ENCODE data around the gene TNFRSF8.
"Not testable (repeated sequence)": the region's sequence is repeated elsewhere in the genome, so short reads cannot be mapped to it uniquely, and the experiment has no call there.

The TNFRSF8 gene

DNA sequence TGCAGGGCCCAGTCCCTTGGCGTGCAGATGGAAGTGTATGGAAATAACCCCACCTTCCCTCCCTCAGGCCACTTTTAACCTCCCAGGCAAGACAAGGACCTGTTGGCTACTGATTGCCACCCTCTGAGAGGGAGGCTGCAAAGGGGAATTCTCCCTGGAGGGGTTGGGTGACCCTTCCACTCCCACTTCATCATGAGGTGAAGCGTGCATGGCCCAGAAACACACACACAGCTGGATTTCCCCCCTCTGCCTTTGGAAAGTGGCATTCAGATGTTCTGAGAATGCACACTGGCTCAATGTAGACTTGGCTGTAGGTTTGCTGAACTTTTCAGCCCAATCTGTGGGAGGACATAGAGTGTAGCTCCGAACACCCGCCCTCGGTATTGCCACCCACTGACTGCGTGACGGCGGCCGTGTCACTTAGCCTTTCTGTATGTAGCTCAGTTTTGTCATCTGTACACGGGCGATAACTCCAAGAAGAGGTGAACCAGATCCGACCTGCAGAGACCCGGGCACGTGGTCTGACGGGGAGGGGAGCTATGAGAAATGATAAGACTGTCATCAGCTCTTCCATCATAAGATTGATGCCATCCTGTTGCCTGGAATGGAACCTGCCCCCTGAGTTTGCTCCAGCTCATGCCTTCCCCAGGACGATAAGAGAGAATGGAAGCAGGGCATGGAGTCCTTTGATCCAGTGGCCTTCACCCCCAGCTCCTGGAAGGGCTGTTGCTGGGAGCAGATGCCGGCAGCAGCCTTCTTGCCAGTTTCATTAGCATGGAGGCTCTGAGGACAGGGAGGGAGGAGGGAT is 24.5 kb upstream of the TNFRSF8 start:
- DNase-seq (ENCODE audit: low spot score) = no peak

DNA sequence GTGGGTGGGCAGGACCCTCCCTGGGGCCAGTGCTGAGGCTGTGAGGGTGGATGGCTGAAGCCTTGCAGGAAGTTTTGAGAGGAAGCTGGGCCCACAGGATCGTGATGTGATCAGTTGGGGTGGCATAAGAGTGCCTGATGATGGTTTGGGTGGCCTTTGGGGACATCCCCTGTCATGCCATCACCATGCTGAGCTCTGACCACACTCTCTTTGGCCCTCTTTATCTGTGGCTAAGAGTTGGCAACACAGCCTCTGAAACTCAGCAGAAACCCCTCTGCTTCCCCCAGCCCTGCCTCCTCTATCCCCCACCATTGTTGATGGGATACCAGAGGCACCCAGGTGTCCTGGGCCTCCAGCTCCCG is 24.0 kb upstream of the TNFRSF8 start:
- no peak for DNase-seq (ENCODE audit: low spot score)

DNA sequence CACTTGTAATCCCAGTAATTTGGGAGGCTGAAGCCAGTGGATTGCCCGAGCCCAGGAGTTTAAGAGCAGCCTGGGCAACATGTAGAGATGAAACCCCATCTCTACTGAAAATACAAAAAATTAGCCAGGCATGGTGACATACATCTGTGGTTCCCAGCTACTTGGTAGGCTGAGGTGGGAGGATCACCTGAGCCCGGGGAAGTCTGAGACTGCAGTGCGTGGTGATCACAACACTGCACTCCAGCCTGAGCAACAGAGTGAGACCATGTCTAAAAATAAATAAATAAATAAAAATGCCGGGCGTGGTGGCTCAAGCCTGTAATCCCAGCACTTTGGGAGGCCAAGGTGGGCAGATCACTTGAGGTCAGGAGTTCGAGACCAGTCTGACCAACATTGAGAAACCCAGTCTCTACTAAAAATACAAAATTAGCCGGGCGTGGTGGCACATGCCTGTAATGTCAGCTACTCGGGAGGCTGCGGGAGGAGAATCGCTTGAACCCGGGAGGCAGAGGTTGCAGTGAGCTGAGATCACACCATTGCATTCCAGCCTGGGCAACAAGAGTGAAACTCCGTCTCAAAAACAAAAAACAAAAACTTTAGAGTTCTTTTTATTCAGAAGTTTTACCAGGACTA is 23.2 kb upstream of the TNFRSF8 start:
- DNase-seq (ENCODE audit: low spot score) = not testable (repeated sequence)

DNA sequence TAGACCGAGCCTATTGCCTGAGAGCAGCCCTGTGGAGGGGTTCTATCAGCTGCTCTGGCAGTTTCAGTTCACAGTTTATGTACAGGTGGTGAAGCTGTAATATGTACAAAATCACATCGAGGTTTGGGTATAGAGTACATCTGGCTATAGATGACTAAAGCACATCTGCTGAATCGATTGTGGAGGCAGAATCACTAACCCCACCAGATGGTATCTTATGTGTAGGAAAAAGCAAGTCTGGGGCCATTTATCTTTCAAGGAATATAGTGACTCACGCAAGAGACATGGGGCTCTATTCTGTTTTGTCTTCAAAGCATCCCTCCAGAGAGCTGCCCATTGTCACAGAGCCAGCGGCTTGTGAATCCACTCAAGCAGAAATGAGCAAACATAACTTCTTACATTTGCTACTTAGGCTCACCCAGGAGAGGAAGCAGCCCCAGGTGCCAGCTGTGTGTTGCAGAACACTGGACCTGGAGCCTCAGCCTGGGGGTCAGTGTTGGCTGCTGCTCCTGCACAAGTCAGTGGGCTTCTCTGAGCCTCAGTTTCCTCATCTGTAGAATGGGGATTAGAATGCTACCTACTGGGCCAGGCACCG is 22.5 kb upstream of the TNFRSF8 start:
- no peak for DNase-seq (ENCODE audit: low spot score)

GRCh38 chr1:12044187-12044877 is 18.8 kb upstream of the TNFRSF8 start:
- DNase-seq (ENCODE audit: low spot score) = not testable (repeated sequence)

DNA sequence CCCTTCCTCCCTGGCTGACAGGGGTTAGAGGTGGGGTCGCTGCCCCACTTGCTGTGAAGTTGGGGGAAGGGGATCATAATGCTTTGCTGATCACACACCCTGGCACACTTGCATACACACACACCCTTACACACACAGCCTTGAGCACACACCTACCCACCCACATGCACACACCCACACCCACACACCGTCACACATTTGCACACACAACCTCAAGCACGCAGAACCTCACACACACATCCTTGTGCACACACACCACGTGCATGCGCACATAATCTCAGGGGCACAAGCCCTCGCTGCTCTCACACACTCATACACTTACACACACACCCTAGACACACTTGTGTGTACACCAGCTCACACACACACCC is 16.4 kb upstream of the TNFRSF8 start:
- DNase-seq (ENCODE audit: low spot score) = no peak

DNA sequence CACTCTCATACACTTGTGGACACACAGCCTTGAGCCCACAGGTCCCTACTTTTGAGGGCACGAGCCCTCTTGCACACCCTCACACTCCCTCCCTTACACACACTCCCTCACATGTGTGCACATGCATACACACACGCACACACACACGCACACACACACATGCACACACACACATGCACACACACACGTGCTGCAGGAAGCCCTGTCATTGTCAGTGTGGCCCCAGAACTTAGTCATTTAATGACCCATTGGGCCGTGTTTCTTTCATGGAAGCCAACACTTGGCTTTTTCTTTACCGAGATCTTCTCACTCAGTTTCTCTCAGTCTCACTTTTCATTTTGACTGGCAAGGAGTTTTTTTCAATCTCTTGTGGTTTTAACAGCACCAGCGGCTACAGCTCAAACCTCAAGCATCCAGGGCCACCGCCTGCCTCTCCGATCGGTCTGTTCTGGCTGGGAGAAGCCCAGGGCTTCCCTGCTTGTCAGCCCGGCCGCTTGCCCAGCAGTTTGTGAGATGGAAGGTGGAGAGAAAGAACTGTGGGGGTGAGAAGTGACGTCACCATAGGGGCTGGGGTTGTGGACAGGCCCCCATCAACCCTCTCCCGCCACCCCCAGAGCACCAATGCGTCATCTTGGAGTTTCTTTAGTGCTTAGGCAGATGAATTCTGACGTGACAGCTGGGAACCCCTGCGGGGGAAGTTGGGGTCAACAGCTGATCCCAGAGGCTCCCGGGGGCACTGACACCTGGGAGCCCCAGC is 15.8 kb upstream of the TNFRSF8 start:
- DNase-seq (ENCODE audit: low spot score) = no peak

GRCh38 chr1:12048372-12048771 is 14.7 kb upstream of the TNFRSF8 start:
- DNase-seq (ENCODE audit: low spot score) = no peak

DNA sequence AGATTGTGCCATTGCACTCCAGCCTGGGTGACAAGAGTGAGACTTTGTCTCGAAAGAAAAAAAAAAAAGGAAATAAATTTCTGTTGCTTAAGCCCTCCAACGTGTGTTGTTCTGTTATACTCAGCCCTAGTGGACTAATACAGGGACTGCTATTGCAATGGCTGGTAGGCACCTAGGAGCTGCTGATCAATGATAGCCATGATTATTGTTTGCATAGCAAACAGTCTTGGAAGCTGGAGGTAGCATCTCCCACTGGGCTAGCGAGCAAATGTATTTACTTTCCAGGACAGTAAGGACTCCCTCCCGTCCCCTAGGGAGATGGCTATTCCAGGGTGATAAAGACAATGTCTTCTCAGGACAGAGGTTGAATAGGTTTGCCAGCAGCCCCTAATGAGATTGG is 13.5 kb upstream of the TNFRSF8 start:
- peak; percentile 34 for DNase-seq (ENCODE audit: low spot score)

DNA sequence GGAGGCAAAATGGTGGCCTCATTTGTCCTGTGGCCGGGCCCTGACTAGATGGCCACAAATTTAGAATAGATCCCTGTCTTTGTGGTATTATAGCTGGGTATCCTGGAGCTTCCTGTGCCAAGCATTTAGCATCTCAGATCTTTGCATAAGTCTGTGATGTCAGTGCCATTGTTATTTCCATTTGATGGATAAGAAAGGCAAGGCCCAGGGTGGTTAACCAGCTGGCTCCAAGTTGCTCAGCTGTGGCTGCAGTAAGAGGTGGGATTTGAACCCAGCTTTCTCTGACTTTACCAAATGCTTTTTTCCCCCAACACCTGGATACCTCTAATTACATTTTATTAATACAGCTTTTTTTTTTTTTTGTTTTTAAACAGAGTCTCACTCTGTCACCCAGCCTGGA is 11.7 kb upstream of the TNFRSF8 start:
- DNase-seq (ENCODE audit: low spot score) = no peak

DNA sequence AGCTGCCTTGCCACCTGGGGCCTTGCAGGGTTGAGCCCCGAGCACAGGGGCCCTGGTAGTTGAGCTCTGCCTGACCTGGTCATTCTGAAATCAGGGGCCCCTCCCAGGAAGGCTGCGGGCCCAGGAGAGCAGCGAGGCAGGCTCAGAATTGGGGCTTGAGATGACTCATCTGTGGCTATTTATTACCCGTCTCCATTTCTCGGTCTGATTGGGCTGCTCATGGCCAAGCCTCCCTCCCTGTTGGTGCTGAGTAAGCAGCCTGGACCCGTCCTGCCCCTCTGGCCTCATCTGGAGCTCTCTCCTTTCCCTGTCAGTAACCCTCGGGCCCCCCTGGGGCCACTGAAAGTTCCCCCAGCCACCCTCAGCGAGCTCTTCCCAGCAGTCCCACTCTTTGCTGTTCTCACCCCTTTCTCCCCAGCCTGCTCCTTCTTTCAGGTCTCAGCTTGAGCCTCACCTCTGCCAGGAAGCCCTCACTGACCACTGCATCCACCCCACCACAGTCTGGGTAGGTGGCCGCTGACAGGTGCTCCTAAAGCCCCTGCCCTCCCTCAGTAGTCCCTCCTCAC is 11.0 kb upstream of the TNFRSF8 start:
- peak; percentile 37 for DNase-seq (ENCODE audit: low spot score)

DNA sequence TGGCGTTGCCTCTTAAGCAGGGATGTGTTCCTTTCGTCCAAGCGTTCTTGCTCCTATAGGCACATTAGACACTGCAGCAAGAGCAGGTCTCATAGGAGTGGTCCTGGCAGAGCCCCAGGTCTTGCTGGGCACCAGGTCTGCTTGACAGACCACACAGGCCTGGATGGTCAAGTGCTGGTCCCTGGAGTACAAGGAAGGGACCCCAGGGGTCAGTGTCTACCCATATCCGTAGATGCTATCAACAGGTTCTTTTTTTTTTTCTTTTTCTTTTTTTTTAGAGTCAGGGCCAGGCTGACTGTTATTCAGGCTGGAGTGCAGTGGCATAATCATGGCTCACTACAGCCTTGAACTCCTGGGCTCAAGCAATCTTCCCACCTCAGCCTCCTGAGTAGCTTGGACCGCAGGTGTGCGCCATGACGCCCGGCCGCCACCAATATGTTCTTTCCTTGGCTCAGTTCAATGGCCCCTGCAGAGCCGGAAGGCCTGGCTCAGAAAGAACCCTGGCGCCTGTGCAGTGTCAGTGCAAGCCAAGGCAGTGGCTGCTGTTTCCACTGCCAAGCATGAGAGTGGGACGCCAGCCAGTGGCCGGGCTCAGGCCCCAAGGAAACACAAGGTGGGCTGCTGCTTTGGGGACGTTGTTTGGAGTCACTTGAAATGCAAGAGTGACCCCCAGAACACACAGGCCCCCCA is 10.0 kb upstream of the TNFRSF8 start:
- DNase-seq (ENCODE audit: low spot score) = no peak

- DNase-seq (ENCODE audit: low spot score) = no peak
Observed at GRCh38 chr1:12053752-12054548, 9.2 kb upstream of the TNFRSF8 start.

DNA sequence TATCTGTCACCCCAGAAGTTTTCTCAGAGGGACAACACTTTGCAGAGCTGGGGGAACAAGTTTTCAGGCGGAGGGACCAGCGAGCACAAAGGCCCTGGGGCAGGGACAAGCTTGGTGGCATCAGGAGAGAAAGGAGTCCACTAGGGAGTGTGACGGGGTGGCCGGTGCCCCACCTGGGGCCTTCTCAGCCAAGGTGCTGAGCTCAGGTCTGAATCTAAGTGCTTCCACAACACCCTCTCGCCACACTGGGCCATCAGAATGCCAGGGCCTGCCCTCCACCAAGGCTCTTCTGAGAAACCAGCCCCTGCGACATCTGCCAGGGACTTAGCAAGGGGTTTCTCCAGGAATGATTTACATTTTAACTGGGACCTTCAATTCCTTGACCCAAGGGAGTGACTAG is 7.8 kb upstream of the TNFRSF8 start:
- no peak for DNase-seq (ENCODE audit: low spot score)

DNA sequence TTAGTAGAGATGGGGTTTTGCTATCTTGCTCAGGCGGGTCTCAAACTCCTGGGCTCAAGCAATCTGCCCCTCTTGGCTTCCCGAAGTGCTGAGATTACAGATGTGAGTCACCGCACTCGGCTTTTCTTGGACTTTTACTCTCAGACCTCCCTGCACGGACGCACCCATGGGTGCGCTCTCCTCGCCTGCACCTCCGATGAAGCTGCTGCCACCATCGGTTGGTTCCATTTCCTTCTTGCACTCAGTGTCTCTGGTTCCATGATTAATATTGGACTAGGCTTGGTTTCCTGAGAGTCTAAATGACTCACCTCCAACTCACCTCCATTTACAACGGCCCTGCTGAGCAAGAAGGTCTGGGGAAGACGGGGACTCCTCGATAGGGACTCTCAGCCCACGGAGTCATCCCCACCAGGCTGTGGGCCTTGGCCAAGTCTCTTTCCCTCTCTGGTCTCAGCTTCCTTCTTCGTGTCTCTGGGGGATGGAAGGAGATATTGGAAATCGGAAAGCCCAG is 6.7 kb upstream of the TNFRSF8 start:
- no peak for DNase-seq (ENCODE audit: low spot score)

DNA sequence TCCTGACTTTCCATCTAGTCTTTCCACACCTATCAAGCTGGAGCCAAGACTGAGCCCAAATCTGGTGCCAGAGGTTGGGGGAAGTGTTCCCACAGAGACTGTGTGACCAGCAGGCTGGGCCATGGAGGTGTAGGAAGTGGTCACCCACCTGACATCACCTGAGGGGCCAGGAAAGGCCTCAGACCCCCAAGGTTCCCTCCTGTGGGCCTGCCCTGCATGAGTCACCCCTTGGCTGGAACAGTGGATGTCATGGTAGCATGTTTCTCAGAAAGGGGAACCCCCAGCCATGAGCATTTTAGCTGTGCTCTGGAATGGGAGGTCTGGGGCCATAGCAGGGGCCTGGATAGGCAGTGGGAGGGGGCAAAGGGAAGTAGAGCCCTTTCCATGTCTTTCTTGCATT is 5.7 kb upstream of the TNFRSF8 start:
- DNase-seq (ENCODE audit: low spot score) = no peak

GRCh38 chr1:12057940-12058687 is 5.0 kb upstream of the TNFRSF8 start:
- DNase-seq (ENCODE audit: low spot score) = no peak

GRCh38 chr1:12059226-12059625 is 3.9 kb upstream of the TNFRSF8 start:
- no peak for DNase-seq (ENCODE audit: low spot score)

DNA sequence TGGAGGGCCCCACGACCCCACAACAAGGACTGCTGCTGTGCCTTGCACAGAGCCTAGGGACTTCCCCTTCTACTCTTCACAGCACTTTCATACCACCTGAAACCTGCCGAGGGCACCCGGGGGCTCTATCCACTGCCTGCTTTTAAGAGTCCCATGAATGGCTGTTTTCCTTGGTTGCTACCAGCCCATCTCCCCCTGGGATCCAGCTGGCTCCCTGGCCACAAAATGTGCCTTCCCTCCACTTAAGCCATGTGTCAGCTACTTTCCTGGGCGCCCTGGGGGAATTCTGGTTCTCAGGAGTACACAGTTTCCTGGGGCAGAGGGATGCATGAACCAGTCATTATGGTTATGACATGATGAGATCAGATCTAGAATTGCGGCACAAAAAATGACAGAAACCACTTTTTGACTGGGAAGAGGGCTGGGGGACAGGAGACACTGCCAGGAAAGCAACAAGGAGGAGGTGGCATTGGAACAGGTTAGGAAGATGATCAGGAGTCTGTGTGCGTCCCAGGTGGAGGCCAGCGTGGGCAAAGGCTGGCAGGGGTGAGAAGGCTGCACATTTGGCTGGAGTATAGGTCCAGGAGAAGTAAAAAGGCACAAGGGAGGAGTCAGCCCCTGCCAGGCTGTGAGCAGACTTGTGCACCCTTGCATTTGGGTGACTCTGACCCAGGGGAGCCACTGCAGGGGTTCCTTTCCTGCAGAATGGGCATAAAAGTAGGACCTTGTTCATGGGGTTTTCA is 3.2 kb upstream of the TNFRSF8 start:
- DNase-seq (ENCODE audit: low spot score) = no peak
